Progenitor cell of endocrine pancreas (in vitro differentiated cells): Measurements from ENCODE around the gene MAPK11. TPM values are rescaled to one million over a fixed set of nuclear protein-coding genes. Genes with fewer than 3 reads are reported as not detected.
"Not testable (repeated sequence)": the region's sequence is repeated elsewhere in the genome, so short reads cannot be mapped to it uniquely, and the experiment has no call there.

Experiments
- DNase-seq: peaks from one replicate; pipeline ENCODE4 v3.0.0; 2021; ENCODE audit warnings: low spot score; ENCODE audit not compliant: unreplicated experiment
- H3K27ac Mint-ChIP-seq: 2 replicates; pipeline ENCODE4 v1.8.0; 2021; ENCODE audit warnings: mild to moderate bottlenecking, moderate library complexity, mixed read lengths
- H3K27me3 Mint-ChIP-seq: 2 replicates; pipeline ENCODE4 v1.8.0; 2021; ENCODE audit warnings: mixed read lengths
- H3K36me3 Mint-ChIP-seq: 2 replicates; pipeline ENCODE4 v1.8.0; 2022; ENCODE audit warnings: mixed read lengths; ENCODE audit not compliant: insufficient read depth
- H3K4me1 Mint-ChIP-seq: 2 replicates; pipeline ENCODE4 v1.8.0; 2021; ENCODE audit warnings: low read depth, mixed read lengths
- H3K4me3 Mint-ChIP-seq: 2 replicates; pipeline ENCODE4 v1.8.0; 2021; ENCODE audit warnings: low read depth, mild to moderate bottlenecking, moderate library complexity, mixed read lengths
- H3K9me3 Mint-ChIP-seq: 2 replicates; pipeline ENCODE4 v1.8.0; 2021; ENCODE audit warnings: low read depth, mixed read lengths
- total RNA-seq: library from RNA; stranded (reverse); gene quantifications from 2 replicates; pipeline ENCODE4 v1.2.1, GENCODE V29; 2021
- TF ChIP-seq, protein P1 (sequence below): fragments of 200-600 bp; sonication (generic); IDR thresholded peaks from one replicate; pipeline ENCODE4 v1.5.0; 2021; ENCODE audit warnings: antibody characterized with exemption, mild to moderate bottlenecking; ENCODE audit not compliant: unreplicated experiment

Gene MAPK11
- total RNA-seq, 1 donor from 2014 or later: 2.3 TPM

GRCh38 chr22:50274311-50274710, 4.1 kb upstream of the MAPK11 start:
- no peak overlapping the region for H3K27ac Mint-ChIP-seq
- H3K27me3 Mint-ChIP-seq: peaks cover 13% of the 10 kb centered on the region
- no peaks in the 10 kb centered on the region for H3K4me1 Mint-ChIP-seq
- no peak for DNase-seq
- no peak overlapping the region for H3K4me3 Mint-ChIP-seq
- peaks cover 8% of the 10 kb centered on the region for H3K36me3 Mint-ChIP-seq
- no peaks in the 10 kb centered on the region for H3K9me3 Mint-ChIP-seq
- TF ChIP-seq, protein P1, sequence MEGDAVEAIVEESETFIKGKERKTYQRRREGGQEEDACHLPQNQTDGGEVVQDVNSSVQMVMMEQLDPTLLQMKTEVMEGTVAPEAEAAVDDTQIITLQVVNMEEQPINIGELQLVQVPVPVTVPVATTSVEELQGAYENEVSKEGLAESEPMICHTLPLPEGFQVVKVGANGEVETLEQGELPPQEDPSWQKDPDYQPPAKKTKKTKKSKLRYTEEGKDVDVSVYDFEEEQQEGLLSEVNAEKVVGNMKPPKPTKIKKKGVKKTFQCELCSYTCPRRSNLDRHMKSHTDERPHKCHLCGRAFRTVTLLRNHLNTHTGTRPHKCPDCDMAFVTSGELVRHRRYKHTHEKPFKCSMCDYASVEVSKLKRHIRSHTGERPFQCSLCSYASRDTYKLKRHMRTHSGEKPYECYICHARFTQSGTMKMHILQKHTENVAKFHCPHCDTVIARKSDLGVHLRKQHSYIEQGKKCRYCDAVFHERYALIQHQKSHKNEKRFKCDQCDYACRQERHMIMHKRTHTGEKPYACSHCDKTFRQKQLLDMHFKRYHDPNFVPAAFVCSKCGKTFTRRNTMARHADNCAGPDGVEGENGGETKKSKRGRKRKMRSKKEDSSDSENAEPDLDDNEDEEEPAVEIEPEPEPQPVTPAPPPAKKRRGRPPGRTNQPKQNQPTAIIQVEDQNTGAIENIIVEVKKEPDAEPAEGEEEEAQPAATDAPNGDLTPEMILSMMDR: peak; percentile 46

DNA sequence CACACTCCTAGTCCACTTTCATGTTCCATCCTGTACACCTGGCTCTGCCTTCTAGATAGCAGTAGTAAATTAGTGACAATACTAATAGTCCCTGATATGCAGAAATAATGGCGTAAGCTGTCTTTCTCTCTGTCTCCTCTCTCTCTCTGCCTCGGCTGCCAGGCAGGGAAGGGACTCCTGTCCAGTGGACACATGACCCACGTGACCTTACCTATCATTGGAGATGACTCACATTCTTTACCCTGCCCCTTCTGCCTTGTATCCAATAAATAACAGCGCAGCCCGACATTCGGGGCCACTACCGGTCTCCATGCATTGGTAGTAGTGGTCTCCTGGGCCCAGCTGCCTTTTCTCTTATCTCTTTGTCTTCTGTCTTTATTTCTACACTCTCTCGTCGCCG, 3.6 kb upstream of the MAPK11 start:
- H3K9me3 Mint-ChIP-seq, H3K27ac Mint-ChIP-seq, DNase-seq, H3K4me3 Mint-ChIP-seq, H3K36me3 Mint-ChIP-seq, H3K4me1 Mint-ChIP-seq: not testable (repeated sequence)
- peaks cover 17% of the 10 kb centered on the region for H3K27me3 Mint-ChIP-seq

GRCh38 chr22:50273352-50273751, 3.2 kb upstream of the MAPK11 start:
- H3K4me1 Mint-ChIP-seq, H3K36me3 Mint-ChIP-seq, H3K9me3 Mint-ChIP-seq, H3K4me3 Mint-ChIP-seq, DNase-seq, H3K27ac Mint-ChIP-seq: not testable (repeated sequence)
- peaks cover 21% of the 10 kb centered on the region for H3K27me3 Mint-ChIP-seq
- TF ChIP-seq, protein P1: peak; percentile 13

GRCh38 chr22:50272044-50272802, 2.0 kb upstream of the MAPK11 start:
- TF ChIP-seq, protein P1: no peak
- DNase-seq: no peak
- no peaks in the 10 kb centered on the region for H3K4me1 Mint-ChIP-seq
- H3K4me3 Mint-ChIP-seq: no peak overlapping the region
- H3K36me3 Mint-ChIP-seq: peaks cover 4% of the 10 kb centered on the region
- no peak overlapping the region for H3K27ac Mint-ChIP-seq
- H3K9me3 Mint-ChIP-seq: no peaks in the 10 kb centered on the region
- H3K27me3 Mint-ChIP-seq: peaks cover 26% of the 10 kb centered on the region

GRCh38 chr22:50271519-50271970, 1.4 kb upstream of the MAPK11 start:
- H3K4me3 Mint-ChIP-seq: no peak overlapping the region
- H3K9me3 Mint-ChIP-seq: no peaks in the 10 kb centered on the region
- H3K27me3 Mint-ChIP-seq: peaks cover 26% of the 10 kb centered on the region
- DNase-seq: no peak
- TF ChIP-seq, protein P1: peak; percentile 20
- H3K36me3 Mint-ChIP-seq: peaks cover 2% of the 10 kb centered on the region
- no peaks in the 10 kb centered on the region for H3K4me1 Mint-ChIP-seq
- no peak overlapping the region for H3K27ac Mint-ChIP-seq
